ENCODE measurements around the gene CYP4Z1.
"Not testable (repeated sequence)": the region's sequence is repeated elsewhere in the genome, so short reads cannot be mapped to it uniquely, and the experiment has no call there.

Gene CYP4Z1

DNA sequence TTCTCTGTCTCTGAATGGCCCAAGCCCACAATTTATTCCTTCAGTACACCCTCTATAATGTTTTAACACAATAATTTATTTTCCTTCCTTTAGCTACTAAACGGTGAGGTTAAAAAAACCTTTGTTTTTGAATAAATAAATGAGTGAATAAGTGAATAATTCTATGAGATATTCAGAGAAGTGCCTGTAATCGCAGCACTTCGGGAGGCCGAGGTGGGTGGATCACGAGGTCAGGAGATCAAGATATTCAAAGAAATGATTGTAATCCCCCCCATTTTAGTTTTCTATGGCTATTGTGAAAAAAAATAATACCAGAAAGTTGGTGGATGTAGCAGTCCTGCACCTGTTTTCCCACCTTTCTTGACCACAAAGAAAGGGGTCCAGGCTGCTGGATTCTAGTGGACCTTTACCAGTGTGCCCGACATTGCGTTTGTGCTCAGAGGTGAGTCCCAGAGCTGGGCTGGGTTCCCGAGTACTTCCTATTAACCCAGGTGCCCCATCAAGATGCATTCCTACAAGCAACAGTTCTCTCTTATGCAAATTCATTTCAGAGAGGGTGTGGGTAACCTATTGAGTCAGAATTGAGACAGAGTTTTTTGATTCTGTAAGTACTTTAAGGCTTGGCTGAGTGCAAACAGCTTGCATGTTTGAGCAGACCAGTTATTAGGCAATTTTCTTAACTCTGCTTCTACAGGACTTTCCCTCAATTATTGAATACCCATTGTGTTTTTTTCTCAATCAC lies 62.6 kb downstream of the CYP4Z1 start:
- not testable (repeated sequence) for DNase-seq

DNA sequence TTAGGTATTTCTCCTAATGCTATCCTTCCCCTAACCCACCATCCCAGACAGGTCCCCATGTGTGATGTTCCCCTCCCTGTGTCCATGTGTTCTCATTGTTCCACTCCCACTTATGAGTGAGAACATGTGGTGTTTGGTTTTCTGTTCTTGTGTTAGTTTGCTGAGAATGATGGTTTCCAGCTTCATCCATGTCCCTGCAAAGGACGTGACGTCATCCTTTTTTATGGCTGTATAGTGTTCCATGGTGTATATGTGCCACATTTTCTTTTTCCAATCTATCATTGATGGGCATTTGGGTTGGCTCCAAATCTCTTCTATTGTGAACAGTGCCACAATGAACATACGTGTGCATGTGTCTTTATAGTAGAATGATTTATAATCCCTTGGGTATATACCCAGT lies 65.6 kb downstream of the CYP4Z1 start:
- not testable (repeated sequence) for DNase-seq

DNA sequence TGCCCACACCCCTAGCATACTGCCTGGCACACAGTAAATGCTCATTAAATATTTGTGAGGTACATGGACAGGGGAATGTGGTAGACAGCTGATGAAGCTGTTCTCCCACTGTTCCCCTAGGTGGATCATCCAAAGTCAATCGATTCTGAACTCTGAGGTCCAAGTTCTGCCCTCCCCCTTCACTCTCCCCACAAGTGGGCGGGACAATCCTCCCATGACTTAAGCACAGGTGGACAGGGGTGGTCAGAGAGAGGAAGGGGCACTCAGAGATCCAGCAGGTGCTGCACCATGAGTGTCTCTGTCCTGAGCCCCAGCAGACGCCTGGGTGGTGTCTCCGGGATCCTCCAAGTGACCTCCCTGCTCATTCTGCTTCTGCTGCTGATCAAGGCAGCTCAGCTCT lies 70.2 kb downstream of the CYP4Z1 start, which contains the start of gene CYP4A22:
Gene CYP4A22, plus strand, starts transcription at position 244 of the 400 bp plus-strand sequence. Its CDS starts 45 bp downstream, at position 289.
- DNase-seq, result no peak

DNA sequence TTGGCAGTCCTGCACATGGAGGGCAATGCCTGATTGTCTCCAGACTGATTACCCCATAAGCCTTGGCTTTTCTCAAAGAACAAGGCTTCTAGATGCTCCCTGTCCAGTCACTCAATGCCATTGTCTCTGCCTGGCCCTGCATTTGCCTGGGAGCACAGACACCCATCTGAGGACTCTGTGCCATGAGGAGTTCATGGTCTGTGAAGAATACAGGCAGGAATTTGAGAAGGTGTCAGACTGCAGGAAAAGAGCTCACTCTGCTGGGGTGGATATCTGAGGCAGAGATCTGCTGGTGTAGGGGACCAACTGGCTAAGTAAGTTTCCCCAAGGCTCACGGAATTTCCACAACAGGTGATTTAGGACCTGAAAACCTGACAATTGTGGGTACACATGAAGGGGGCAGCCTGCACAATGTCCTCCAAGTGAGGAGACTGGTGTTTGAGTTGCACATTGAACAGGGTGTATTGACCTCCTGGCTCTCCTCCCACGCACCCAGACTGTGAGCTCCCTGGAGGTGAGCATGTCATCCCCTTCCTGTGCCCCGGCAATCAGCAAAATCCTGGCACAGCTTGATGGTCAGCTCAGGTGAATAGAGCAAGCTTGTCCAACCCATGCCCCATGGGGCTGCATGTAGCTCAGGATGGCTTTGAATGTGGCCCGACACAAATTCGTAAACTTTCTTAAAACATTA lies 71.0 kb downstream of the CYP4Z1 start:
- no peak for DNase-seq

DNA sequence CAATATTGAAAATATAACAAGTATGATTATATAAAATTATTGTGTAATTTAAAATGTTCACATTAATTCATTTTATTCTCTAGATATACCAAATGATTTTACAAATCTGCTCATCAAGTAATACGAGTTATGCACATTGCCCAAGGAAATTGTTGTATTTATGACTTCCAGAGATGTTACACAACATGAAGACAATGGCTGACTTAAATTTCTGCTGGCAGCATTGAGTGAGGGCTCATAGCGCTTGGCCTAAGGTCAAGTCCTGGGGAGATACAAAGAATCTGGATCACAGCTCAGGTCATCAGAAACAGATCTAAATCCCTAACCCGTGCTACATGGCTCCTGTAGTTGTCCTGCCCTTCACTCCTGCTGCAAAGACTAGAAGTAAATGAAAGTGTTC lies 73.3 kb downstream of the CYP4Z1 start:
- not testable (repeated sequence) for DNase-seq

DNA sequence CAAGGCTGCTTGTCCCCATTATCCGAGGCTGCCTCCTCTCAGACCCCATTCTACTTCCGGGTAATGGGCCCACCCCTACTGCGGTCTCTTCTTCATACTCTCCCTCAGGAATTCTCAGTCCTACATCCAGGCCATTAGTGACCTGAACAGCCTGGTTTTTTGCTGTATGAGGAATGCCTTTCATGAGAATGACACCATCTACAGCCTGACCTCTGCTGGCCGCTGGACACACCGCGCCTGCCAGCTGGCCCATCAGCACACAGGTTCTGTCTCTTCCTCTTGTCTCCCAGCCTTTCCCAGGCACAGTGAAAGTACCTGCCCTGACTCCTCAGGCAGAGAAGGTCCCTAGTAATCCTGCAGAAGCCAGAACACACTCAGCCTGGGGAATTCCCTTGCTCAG lies 76.6 kb downstream of the CYP4Z1 start:
- not testable (repeated sequence) for DNase-seq

DNA sequence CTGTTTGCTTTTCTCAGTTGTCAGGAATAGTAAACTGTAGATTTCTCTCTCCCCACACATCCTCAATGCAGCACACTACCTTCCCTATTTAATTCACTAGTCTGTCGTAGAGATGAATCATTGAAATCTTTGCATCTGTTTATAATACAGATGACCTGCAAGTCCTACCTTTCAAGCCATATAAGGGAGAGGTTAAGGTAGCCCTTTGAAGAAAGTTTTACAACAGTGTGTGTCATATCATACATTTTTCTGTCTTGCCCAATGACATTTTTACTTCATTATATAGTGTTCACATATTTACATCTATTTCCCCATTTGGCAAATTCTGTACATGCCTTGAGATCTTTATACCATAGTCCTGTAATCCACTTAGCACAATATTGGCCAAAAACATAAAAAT lies 79.5 kb downstream of the CYP4Z1 start:
- not testable (repeated sequence) for DNase-seq

DNA sequence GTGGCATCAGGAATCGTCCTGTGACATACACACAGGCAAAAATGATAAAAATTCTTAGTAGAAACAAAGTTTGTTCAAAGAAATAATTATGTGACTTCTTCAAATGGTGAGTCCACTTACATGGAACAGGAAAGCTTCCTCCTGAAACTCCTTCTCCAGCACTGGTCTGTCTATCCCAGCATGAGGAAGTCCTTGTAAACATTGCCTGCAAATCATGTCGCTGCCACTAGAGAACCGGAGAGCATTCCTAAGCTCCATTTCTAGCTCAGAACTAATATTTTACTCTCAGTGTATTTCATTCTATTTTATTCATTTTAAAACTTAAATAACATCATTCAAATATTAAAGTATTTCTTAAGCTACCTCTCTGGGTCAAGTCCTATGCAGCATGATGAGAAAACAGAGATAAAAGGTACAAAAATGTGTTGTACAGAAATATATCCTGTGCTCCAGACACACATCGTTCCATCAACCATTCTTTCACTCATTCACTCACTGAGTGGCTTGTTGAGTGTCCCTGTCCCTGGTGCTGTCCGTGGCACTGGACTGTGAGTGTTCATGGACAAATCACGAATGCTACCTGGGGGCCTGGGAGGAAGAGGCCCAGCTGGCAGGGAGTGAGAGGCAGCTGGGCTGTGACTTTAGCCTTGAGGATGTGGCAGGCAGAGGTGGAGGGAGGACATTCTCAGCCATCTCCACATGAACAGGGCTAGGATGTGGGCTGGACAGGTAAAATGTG lies 80.2 kb downstream of the CYP4Z1 start:
- no peak for DNase-seq

DNA sequence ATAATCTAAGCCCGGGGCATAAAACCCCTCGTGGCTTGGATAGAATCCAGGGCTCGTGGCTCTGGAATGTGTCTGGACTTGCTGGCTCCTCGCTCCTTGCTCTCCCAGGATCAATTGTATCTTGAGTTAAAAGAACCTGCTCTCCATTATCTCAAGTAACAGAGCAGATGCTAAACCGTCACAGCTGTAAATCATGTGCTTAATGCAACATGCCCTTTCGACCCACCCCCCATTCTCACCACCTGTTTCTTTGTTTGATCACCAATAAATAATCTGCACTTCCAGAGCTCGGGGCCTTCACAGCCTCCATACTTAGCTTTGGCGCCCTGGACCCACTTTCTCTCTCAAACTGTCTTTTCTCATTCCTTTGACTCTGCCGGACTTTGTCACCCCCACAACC lies 82.1 kb downstream of the CYP4Z1 start:
- not testable (repeated sequence) for DNase-seq

DNA sequence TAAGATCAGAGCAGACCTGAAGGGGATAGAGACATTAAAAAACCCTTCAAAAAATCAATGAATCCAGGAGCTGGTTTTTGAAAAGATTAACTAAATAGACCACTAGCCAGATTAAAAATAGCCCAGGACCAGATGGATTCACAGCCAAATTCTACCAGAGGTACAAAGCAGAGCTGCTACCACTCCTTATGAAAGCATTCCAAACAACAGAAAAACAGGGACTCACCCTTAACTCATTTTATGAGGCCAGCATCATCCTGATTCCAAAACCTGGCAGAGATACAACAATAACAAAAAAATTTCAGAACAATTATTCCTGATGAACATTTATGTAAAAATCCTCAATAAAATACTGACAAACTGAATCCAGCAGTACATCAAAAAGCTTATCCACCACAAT lies 89.4 kb downstream of the CYP4Z1 start:
- DNase-seq, result not testable (repeated sequence)

DNA sequence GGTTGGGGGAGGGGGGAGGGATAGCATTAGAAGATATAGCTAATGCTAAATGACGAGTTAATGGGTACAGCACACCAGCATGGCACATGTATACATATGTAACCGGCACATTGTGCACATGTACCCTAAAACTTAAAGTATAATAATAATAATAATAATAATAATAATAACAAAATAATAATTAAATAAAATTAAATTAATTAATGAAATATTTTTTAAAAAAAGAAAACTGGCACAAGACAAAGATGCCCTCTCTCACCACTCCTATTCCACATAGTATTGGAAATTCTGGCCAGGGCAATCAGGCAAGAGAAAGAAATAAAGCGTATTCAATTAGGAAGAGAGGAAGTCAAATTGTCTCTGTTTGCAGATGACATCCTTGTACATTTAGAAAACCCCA lies 90.9 kb downstream of the CYP4Z1 start:
- not testable (repeated sequence) for DNase-seq

DNA sequence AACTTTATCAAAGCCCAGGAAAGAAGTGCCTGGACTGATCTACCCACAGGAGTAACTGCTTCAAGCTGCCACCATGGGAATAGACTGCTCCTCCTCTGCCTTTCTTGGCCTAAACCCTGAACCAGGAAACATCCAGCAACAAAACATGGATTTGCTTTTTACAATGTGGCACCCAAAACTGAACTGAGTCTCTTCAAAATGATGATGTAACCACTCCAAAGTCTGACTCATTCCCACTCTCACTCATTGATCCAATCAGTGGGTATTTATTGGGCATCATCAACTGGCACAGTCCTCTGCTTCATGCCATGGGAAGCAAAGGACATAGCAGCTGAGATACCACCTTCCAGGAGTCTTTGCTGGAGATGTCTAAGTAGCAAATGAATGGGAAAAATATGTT lies 93.7 kb downstream of the CYP4Z1 start:
- DNase-seq, result no peak

DNA sequence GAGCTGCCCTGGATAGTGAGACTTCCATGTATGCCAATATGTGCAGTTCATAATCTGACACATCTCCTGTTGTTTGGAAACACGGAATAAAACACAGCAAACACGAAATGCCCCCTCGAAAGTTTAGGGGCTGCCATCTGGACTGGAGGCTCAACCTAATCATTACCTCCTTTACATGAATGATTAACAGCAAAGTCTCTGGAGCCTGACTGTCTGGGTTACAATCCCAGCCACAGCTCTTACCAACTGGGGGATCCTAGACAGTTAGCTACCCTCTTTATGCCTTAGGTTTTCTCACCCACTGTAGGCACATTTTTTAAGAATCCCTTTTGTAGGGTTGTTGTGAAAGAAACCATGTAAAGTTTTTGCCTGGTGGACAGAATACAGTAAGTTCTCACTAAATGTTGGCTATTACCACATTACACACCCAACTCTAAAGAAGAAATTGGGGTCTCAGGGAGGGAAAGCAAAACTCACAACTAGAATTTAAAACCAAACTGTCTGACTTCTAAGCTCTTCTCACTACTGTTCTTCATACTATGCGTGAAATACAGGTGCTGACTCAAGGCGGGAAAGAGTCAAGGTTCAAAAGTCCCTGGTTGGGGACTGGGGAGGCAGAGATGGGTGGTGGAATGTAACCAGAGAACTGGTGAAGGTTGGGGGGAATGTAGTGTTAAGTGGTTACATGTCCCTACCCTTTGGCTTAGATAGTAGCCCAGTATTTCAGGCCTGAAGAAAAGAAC lies 94.4 kb downstream of the CYP4Z1 start:
- DNase-seq, result no peak

DNA sequence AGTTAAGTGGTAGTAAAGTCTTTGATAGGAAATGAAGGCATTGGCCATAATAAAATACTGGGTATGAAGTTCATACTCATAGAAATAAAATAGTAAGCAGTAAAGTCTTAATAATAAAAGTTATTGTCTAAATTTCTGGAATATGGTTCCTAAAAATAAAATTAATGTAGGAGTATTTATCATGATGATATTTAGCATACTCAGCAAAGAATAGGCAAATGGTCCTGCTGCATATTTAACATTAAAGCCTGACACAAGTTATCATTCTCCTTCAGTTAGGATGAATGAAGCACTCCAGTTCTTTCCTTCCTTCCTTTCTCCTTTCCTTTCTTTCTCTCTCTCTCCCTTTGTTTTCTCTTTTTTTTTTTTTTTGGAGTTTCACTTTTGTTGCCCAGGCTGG lies 97.5 kb downstream of the CYP4Z1 start:
- DNase-seq, result no peak

All from NCI-H187 treated with DMSO at 0.1 percent for 48 hours (cell line).